Stimulated activated CD8-positive, alpha-beta memory T cell treated with anti-CD3 and anti-CD28 coated beads, Interleukin-15, amount 100 ng/mL, for 48 hours (primary cell): ENCODE measurements around the gene CHI3L2.

Experiments
- DNase-seq, 2 donors: peaks; one replicate each; pipeline ENCODE4 v3.0.0-alpha.2; 2020; ENCODE audit warnings: low read depth in 2 of 2

The CHI3L2 gene, protein sequence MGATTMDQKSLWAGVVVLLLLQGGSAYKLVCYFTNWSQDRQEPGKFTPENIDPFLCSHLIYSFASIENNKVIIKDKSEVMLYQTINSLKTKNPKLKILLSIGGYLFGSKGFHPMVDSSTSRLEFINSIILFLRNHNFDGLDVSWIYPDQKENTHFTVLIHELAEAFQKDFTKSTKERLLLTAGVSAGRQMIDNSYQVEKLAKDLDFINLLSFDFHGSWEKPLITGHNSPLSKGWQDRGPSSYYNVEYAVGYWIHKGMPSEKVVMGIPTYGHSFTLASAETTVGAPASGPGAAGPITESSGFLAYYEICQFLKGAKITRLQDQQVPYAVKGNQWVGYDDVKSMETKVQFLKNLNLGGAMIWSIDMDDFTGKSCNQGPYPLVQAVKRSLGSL

GRCh38 chr1:111227434-111227833, at the start of gene CHI3L2:
Gene CHI3L2 (plus strand): TSS chr1:111227713. CDS start chr1:111227730, 17 bp downstream.
- DNase-seq = no peak

DNA sequence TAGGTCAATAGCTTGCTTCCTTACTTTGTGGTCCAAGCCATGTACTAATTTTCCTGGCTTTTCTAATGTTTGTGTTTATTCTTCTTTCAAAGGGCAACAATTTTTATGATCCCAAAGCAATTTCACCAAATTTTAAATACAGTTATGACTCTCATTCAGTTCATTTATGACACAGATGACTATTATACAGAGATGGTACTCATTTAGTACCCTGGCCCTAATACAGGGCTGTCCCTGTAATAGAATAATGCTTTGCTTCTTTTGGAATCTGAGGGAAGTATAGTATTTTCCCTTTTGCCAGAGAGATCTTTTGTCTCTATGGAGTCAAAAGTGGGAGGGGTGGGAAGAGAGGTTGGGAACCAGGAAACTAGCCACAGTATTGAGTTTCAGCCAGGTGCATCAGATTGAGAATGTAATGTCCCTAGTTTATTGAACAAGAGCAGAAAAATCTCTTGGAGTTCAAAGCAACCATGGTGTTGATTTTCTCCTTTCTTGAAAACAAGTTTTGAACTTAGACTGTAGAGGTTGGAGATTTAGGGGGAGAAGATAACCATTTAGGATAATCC, 47.5 kb upstream of the CHI3L2 start:
- DNase-seq = no peak

- no peak for DNase-seq
Measured at GRCh38 chr1:111182052-111182451, 45.5 kb upstream of the CHI3L2 start.

- no peak for DNase-seq
Measured at GRCh38 chr1:111183308-111184069, 44.0 kb upstream of the CHI3L2 start.

- DNase-seq = no peak
Measured at GRCh38 chr1:111184663-111185062, 42.9 kb upstream of the CHI3L2 start.

DNA sequence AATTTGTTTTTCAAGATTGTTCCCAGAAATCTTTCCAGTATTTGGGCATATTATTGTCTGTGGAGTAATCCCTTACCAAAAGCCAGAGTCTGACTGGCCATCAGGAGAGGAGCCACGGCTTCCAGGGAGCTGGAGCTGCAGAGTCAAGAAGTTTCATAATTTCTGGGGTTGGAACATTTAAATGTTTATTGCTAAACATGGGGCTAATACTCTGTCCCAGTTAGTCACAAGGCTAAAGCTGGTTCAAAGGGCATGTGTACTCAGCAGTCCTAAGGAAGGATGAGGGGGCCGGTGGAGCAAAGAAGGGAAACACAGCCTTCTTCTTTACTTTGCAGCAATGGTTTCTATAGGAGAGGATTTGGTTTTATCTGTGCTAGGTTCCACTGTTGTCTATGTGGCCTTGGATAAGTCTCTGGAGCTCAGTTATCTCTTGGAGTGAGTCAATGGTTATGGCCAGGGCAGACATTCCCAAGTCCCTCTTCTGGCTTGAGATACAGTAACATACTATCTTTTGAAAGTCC, 36.5 kb upstream of the CHI3L2 start:
- DNase-seq = no peak

DNA sequence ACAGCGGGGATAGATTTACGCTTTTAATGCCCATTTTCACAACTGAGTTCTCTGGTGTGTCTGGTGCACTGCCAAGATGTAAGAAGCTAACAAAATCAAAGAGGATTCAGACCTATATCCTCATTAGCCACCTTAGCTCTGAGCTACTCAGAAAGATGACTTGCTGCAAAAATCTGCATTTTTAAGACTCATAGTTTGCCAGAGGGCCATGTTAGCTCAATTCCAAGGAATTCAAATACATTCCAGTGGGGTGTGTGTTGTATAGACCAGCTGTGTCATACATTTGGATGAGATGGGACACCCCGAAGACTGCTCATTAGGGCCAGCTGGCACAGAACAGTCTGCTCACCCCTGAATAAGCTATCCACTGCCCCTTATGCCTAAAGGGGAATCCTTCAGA, 36.0 kb upstream of the CHI3L2 start:
- no peak for DNase-seq

DNA sequence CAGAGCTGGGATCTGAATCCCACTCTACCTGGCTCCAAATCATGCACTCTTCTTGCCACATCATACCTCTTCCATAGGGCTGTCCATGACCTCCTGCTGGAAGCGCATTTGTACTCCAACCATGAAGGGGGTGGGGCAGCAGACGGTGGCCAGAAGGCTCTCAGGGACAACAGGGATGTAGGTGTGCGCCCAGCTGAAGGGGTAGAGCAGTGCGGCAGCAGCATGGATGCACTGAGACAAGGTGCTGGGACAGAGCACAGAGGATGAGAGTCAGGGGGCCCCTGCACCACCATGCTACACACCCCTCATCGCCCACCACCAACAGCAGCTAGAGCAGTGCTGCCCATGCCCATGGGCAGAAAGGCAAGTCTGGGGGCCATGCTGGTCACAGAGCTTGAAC, 35.4 kb upstream of the CHI3L2 start:
- DNase-seq = no peak

GRCh38 chr1:111192658-111193519, 34.6 kb upstream of the CHI3L2 start:
- no peak for DNase-seq

DNA sequence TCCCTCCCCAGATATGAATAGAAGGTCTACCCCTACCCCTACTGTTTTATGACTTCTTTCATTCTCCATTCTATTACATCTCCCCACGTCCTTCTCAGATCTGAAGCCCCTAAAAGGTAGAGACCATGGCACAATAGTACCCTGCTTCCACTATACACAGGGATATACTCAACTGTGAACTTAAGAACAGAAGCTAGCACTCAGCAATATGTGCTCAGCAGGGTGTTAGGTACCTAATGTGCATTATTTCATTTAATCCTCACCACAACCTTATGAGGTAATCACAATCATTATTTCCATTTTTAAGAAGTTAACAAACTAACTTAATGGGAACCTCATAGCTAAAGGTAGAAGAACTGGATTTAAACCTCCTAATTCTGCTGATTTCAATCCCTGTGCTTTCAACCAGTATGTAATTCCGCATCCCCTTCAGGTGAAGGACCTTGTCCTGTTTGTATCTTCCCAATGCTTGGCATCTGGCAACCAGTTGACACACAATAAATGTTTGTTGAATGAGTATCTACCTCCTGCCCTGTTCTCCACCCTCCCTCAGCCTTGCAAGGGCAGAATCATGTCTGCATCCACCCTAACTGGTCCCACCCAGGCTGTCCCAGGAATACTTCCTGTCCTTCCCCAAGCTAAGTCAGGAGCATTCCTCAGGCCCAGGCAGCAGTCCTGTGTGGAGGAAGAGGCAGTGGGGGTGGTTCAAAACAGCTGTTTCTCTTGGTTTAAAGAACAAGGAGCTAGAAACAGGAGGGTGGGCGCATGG, 33.6 kb upstream of the CHI3L2 start:
- no peak for DNase-seq

GRCh38 chr1:111195002-111195684, 32.4 kb upstream of the CHI3L2 start:
- DNase-seq = no peak

DNA sequence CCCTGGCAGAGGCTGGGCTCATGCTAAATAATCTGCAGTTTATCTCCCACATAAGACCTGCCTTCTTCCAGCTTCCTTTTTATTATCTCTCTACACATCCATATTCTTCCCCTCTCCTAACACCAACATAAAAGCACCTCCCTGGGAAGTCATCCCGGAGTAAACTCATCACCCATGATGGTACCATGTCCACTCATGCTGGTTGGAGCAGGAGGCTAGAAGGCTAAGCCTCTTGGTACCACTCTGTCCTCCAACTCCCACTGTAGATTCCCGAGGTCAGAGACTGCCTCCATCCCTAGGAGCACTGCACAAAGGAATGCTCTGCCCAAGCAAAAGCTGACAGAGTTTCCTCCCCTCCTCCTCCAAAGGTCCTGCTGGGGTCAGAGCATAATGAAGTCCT, 31.3 kb upstream of the CHI3L2 start:
- DNase-seq = no peak

- DNase-seq = peak in 1 of 2 donors; percentile 39
Measured at GRCh38 chr1:111197598-111198284, 29.8 kb upstream of the CHI3L2 start.

- no peak for DNase-seq
Measured at GRCh38 chr1:111198836-111199235, 28.7 kb upstream of the CHI3L2 start.

GRCh38 chr1:111199329-111199728, 28.2 kb upstream of the CHI3L2 start:
- no peak for DNase-seq

DNA sequence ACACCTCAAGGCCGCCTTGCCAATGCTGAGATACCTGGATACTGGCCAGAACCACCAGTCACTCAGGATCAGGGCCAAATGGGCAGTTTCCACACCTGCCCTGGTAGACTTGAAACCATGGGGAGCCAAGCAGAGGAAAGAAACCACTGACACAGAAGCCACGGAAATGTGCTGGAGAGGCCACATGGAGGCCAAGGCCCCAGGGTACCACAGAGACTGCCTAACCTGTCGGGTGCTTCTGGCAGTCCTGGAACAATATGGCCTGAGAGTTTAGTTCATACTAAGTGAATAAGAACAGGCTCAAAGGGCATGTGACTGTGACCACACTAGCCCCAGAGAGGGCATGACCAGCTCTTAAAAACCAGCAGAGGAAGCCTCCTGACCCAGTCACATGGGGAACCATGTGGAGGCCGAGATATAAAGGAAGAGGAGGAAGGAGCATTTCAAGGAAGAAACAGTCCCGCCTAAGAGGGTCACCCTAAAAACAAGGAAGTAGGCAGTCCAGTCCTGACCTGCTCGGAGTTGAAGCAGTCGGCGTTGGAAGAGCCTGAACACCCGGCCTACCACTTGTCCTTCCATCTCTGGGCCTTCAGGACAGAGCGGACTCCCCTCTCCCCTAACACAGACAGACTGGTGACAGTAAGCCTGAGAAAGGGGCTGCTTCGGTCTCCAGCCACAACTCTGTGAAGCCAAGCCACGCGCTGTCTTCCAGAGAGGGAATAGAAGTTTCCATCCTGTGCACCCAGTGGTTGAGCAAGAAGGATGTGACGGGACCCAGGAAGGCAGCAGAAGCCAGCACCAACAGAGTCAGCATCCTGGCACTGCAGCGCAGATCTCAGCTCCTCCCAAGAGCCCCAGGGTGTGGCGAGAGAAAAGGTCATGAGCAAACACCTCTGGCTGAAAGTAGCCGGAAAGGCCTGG, 27.4 kb upstream of the CHI3L2 start, which contains the start of gene DENND2D:
Gene DENND2D (minus strand): TSS at position 766 of the 921 bp plus-strand sequence. CDS start 187 bp downstream, at position 579.
- DNase-seq = peak; percentile 63 to 68

DNA sequence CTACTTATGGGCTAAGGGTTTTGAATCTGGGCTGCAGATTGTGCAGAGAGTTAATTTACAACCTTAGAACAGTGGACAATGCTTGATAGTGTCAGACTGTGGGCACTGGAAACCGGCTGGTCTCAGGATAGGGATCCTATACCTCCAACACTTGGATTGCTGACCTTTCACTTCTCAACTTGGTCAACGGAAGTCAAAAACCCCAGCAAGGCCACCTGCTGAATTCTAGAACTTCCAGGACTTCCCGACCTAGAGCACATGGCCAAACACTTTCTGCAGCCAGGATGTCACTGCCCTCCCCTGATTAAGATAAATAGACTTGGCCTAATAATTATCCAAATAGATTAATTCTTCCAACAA, 26.7 kb upstream of the CHI3L2 start:
- DNase-seq = no peak
